NCI-H1092 treated with DMSO at 0.1 percent for 48 hours (cell line): ENCODE results near the gene ARID3B.
A peak's percentile ranks its signal among the peaks of the same experiment; 100 is the strongest.
"Not testable (repeated sequence)": the region's sequence is repeated elsewhere in the genome, so short reads cannot be mapped to it uniquely, and the experiment has no call there.

Experiments used
- DNase-seq: peaks from one replicate; lab custom pipeline; 2025; lab: John Stamatoyannopoulos, UW

The ARID3B gene

DNA sequence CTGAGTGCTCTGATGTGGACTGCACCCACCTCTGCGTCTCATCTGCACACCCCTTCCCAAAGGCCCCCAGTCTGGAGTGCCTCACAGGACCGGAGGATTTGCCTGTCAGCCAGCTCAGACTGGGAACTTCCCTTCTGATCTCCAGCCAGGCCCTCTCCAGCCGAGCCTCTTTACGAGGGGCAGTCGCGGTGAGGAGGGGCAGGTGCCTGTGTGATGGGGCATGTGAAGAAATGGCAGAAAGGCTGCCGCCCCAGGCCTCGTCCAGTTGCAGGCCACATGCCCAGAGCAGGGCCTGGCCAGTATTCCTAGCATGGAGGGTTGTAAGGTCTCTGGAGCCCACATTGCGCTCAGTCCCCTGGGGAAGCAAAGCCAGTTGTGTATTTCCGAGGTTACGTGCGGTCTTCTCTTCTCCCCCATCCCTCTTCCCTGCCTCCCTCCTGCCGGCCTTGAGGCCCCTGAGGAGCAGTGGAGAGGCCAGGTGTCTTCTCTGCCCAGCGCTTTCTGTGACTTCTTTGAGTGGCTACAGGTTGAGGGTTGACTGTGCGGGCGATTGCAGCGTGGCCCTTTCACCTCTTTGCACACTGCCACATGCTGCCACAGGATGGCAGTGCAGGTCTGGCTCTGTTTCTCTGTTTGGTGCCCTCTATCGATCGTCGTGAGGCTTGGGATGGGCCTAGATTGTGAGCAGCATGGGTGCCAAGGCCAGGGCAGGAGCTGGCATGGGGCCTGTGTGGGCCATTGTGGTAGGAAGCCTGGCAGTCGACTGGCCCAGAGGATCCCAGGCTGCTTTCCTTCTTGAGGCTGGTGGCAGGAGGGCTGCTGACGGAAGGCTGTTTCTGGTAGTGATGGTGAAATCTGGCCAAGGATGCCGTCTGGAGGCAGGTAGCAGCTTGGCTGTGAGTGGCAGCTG, 79.9 kb downstream of the ARID3B start:
- DNase-seq, result peak; percentile 44

- DNase-seq, result no peak
Observed at GRCh38 chr15:74621546-74621920, 80.5 kb downstream of the ARID3B start.

DNA sequence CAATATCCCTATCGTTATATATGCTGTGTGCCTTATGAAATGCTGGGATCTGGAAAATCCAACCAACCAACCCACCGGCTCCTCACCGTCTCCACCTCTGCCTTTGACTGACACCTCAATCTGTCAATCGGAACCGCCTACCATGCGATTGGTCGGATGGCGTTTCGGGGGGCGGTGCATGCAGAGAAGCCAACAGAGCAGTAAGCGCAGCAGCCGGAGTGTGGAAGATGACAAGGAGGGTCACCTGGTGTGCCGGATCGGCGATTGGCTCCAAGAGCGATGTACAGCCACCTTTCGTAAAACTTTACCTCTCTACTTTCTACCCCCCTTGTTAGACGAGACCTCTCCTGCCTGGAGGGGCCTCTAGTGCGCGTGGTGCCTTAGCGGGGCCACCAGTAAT, 80.9 kb downstream of the ARID3B start:
- no peak for DNase-seq

GRCh38 chr15:74622758-74623157, 81.7 kb downstream of the ARID3B start:
- no peak for DNase-seq

DNA sequence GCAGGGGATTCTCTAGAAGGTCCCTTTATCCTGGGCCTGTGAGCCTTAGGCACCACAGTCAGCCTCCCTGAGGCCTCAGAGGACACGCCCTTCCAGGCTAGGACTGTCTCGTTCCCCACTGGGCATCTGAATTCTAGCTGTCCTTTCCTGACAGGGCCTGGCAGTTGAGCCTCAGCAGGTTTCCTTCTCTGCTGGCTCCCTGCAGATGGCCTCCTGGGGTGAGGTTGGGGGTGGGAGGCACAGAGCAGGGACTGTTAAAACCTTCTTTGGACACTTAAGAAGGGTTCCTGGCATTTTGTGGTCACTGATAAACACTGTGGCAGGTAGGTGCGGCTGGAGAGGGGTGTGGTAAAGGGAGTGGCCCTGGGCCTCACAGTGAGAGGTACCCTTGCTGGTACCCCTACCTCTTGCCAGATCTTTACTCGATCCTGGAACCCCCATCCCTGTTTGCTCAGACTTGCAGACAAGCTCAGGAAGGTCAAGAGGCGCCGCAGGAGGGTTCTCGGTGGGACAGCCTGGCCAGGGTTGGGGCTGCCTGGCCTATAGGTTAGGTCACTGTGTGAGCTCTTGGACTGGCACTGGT, 83.1 kb downstream of the ARID3B start:
- DNase-seq, result no peak

GRCh38 chr15:74625693-74626092, 84.7 kb downstream of the ARID3B start:
- DNase-seq, result no peak

DNA sequence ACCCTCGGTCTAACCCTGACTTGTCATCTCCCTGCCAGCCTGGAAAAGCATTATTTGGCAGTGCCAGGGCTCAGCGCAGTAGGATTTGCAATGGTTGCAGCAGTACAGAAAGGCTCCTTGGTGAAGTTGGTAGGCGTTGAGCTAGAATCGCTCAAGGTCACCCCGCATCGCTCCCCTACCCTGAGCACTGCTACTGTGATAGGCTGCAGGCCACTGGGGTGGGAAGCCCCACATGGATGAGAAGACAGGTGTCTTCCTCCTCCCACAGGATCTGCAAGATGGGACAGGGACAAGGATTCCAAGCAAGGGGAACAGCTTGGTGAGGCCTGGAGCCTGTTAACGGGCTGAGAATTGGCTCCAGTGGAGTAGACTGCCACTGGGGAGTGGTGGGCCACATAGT, 85.3 kb downstream of the ARID3B start:
- DNase-seq, result no peak

DNA sequence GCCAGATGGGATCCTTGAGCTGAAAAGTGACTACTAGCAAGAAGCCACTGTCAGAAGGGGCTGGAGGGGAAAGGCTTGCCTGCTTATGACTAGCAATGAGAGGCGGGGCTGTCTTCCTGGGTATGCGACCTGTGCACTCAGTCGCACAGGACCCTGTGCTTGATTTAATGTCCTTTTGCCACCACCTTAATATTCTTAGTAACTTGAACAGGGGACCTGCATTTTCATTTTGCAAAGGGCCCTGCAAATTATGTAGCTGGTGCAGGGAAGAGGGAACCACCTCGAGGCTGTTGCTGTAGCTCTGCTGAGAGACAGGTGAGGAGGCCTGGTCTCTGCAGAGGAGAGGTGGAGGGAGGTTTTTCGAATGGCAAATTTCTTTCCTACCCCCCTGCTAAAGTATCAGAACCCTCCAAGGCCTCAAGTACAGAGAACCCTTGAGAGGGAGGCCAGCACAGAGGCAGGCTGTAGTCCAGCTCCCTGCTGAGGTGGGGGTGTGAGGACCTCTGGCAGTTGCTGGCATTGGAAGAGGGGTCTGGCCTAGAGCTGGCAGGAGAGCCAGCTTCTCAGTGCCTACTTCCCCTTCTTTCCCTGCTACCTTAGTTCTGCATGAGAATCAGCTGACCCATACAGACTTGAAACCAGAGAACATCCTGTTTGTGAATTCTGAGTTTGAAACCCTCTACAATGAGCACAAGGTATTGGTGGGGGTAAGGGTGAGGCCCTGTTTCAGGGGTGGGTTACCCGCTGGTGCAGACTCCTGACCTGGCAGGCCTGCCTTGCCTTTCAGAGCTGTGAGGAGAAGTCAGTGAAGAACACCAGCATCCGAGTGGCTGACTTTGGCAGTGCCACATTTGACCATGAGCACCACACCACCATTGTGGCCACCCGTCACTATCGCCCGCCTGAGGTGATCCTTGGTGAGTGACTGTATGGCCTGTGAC, 86.0 kb downstream of the ARID3B start:
- no peak for DNase-seq

DNA sequence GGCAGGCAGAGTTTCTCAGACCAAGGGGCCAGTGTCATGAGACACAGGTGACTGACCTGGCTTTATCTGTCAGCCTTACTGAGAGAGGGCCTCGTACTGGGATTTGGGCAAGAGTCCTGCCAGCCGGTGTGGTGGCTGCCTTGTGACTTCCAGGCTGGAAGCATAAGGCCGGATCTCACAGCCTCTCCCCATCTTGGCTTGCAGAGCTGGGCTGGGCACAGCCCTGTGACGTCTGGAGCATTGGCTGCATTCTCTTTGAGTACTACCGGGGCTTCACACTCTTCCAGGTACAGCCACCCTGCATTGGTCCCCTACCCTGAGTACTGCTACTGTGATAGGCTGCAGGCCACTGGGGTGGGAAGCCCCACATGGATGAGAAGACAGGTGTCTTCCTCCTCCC, 86.7 kb downstream of the ARID3B start:
- DNase-seq, result no peak

DNA sequence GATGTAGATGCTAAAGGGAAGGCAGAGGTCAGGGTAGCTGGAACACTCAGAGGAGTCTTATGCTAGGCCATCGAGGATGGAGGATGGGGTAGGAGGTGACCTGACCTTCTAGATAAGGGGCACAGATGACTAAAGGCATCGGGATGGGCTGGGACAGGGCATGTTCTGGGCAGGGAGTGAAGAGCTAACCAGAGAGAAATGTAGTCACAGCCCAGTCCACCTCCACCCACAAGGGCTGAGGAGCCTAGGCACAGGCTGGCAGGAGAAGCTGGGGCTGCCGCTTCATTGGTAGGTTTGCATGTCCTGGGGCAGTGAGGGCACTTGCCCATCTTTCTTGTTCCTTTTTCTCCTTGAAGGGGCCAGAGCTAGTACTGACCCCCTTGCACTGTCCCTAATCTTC, 87.2 kb downstream of the ARID3B start:
- no peak for DNase-seq

- no peak for DNase-seq
Observed at GRCh38 chr15:74628949-74629348, 87.9 kb downstream of the ARID3B start.

DNA sequence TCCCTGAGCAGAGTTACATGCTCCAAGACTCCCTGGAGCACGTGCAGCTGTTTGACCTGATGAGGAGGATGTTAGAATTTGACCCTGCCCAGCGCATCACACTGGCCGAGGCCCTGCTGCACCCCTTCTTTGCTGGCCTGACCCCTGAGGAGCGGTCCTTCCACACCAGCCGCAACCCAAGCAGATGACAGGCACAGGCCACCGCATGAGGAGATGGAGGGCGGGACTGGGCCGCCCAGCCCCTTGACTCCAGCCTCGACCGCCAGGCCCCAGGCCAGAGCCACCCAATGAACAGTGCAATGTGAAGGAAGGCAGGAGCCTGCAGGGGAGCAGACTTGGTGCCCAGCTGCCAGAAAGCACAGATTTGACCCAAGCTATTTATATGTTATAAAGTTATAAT, 88.7 kb downstream of the ARID3B start:
- DNase-seq, result not testable (repeated sequence)

DNA sequence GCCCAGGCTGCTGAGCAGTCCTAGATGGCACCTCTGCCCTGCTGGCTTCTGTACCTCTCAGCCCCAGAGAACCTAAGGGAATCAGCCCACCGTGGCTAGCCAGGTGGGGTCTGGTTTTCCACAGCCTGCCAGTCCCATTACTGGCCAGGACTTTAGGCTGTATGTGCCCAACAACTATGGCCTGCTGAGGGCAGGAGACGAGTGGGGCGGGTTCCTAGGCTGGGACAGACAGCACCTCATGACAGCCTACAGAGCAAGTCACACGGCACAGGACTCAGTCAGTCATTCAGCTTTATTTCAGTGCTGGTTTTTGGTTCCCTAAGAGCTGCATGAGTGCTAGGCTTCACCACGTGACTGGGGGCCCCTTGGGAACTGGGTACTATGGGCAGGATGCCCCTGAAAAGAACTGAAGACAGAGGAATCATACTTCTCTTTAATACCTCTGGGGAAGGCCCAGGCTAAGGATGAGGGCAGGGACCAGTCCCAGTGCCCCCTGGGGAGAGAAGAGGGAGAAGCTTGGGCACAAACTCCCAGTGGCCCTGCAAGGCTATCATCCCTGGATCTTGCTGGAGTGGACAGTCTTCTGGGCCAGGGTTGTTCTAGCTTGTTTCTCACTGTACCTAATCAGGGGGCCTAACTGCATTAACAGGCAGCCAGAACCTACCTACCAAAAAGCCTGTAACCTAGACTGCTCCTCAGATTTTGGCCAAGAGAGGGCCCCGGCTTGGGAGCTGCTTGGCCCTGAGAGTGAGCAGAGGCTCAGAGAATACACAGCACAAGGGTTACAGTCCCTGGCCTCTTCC, 89.5 kb downstream of the ARID3B start:
- DNase-seq, result no peak

DNA sequence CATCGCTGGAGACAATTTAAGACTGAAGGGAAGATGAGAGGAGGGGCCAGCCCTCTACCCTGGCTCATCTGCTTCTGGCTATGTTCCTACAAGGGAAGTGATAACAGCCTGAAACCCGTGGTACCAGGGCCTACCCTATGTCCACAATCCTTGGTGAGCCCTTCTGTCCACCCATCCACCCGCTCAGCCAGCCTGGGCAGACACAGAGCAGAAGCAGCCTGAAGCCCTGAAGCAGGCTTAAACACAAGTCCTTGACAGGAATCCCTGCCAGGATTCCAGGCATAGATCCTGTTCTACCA, 90.0 kb downstream of the ARID3B start:
- DNase-seq, result no peak

GRCh38 chr15:74631408-74631807, 90.4 kb downstream of the ARID3B start:
- no peak for DNase-seq

- peak; percentile 2 for DNase-seq
Observed at GRCh38 chr15:74631935-74632560, 91.0 kb downstream of the ARID3B start.

DNA sequence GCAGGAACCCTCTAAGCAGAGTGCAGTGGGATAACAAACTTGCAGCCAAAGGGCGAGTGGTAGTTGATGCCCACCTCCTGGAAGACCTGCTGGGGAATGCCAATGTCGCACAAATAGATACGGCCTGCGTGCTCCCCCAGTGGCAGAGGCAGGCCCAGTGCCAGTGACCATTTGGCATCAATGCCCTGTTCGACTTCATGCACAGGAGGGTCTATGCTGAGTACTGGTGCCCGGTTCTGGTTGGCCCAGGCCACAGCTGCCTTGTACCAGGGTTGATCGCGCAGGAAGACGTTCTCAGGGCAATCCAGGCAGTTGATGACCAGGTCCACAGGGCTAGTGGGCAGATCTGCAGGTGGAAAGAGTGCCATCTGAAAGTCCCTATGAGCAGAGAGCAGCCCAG, 91.6 kb downstream of the ARID3B start:
- no peak for DNase-seq

DNA sequence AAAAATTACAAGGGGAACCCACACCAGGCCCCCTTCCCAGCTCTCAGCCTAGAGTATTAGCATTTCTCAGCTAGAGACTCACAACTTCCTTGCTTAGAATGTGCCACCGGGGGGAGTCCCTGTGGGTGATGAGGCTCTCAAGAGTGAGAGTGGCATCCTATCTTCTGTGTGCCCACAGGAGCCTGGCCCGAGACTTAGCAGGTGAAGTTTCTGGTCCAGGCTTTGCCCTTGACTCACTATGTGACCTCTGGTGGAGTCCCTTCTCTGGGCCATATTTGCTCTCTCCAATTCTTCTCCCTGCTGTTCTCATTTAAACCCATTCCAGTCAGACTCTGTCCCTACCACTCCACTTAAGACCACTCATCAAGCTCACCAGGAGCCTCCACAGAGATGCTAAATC, 92.8 kb downstream of the ARID3B start:
- DNase-seq, result no peak

DNA sequence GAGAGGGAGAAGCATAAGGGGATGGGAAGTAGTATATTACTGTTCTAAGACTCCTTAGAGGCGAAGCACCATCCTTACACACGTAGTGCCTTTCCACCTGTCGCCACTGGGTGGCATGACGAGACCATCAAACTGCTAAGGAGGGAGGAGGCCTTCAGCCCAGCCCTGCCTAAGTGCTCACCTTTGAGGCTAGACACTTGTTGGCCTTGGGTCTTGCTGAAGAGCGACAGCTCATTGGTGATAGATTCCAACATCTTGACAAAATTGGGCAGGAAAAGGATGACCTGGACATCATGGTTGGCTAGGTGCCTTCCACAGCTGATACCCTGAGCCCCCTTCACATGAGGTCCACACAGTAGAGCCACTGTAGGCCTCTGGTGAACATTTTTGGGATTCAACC, 94.2 kb downstream of the ARID3B start:
- DNase-seq, result peak; percentile 22

GRCh38 chr15:74636984-74637383, 96.0 kb downstream of the ARID3B start:
- DNase-seq, result no peak

GRCh38 chr15:74641151-74641550, 100.1 kb downstream of the ARID3B start:
- no peak for DNase-seq

DNA sequence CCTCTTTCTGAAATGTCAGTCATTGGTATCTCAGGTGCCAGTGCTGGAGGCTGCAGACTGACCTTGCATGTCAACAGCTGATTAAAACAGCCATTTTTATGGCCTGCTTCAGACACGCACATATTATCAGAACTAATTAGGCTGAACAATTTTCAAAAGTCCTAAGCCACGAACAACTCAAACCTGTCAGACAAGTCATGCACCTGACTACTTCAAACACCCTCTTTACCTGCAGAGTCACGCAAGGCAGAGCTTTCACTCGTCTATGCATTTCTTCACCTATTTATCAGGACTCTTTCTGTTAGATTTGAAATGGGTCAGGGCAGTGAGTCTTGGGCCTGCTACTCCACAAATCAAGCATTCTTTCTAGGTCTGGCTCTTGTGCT, 101.3 kb downstream of the ARID3B start:
- no peak for DNase-seq
